Suprapubic skin (tissue), 4 donors: ENCODE results near the gene PKIB. TPM values are rescaled to one million over a fixed set of nuclear protein-coding genes. Genes with fewer than 3 reads are reported as not detected.

ENCODE experiments used
- DNase-seq, 2 donors: peaks; one replicate each; pipeline ENCODE4 v3.0.0-alpha.2; 2019; ENCODE audit warnings: low spot score in 2 of 2
- H3K27ac ChIP-seq: fragments of 200-600 bp; sonication (generic); one replicate; pipeline ENCODE4 v1.5.1; 2019
- H3K27me3 ChIP-seq: fragments of 200-600 bp; sonication (generic); one replicate; pipeline ENCODE4 v1.5.1; 2019
- H3K36me3 ChIP-seq: fragments of 200-600 bp; sonication (generic); one replicate; pipeline ENCODE4 v1.5.1; 2019
- H3K4me1 ChIP-seq: fragments of 200-600 bp; sonication (generic); one replicate; pipeline ENCODE4 v1.5.1; 2019
- H3K4me3 ChIP-seq: fragments of 200-600 bp; sonication (generic); one replicate; pipeline ENCODE4 v1.5.1; 2019; ENCODE audit warnings: mild to moderate bottlenecking
- H3K9me3 ChIP-seq: fragments of 200-600 bp; sonication (generic); one replicate; pipeline ENCODE4 v1.5.1; 2019
- CTCF ChIP-seq, 2 donors: fragments of 200-600 bp in 1 of 2; fragments of 450-650 bp in 1 of 2; sonication (generic) in 1 of 2; IDR thresholded peaks; one replicate each; pipeline ENCODE4 v1.5.1; 2016 to 2019; ENCODE audit warnings: antibody characterized with exemption in 2 of 2, mild to moderate bottlenecking in 1 of 2, moderate library complexity in 1 of 2
- EP300 ChIP-seq: sonication (generic); formaldehyde crosslinking; IDR thresholded peaks from one replicate; pipeline ENCODE4 v1.6.1; 2017; ENCODE audit warnings: antibody characterized with exemption
- POLR2A ChIP-seq, 2 donors: fragments of 450-650 bp; IDR thresholded peaks; one replicate each; pipeline ENCODE4 v1.6.1; 2017; ENCODE audit warnings: antibody characterized with exemption in 2 of 2, mild to moderate bottlenecking in 2 of 2, moderate library complexity in 2 of 2
- POLR2AphosphoS5 ChIP-seq, 3 donors: sonication (generic); formaldehyde crosslinking; IDR thresholded peaks; one replicate each; pipeline ENCODE4 v1.6.1; 2017; ENCODE audit warnings: antibody characterized with exemption in 3 of 3
- WGBS: methylation state at CpG from one replicate; pipeline ENCODE4 v1.1.5; 2018; 5-methylcytosine and 5-hydroxymethylcytosine counted together
- total RNA-seq, 4 donors: library from RNA; depleted of rRNA; stranded (reverse); fragments of >200 nt; gene quantifications; one replicate each; pipeline ENCODE4 v1.1.0, GENCODE V29; 2016

Gene PKIB
- 10 to 100 TPM in 1 of 4 donors, 1 to 10 TPM in 3; 6.4 to 12.0 (median 8.2) TPM for total RNA-seq

- H3K27ac ChIP-seq = no peak within 1 kb of the TSS
- no peaks in the 10 kb centered on the region for H3K27me3 ChIP-seq
- no peak for TF ChIP-seq POLR2A (IDR thresholded peaks at IDR 0.05)
- peak in 1 of 2 donors; percentile 43 for TF ChIP-seq CTCF (IDR thresholded peaks at IDR 0.05)
- H3K9me3 ChIP-seq = no peaks in the 10 kb centered on the region
- peaks cover 20% of the 10 kb centered on the region for H3K4me1 ChIP-seq
- DNase-seq = peak in 1 of 2 donors; percentile 78
- H3K36me3 ChIP-seq = no peaks in the 10 kb centered on the region
- peak within 1 kb of the TSS; percentile 53 for H3K4me3 ChIP-seq
- under 1% methylated on average over 35 of the region's 66 CpGs for WGBS
Observed at GRCh38 chr6:122609881-122610689, at the start of gene PKIB. TSS of gene PKIB (plus strand) at chr6:122610405. CDS start at chr6:122717795, 107,390 bp downstream.

- H3K36me3 ChIP-seq = no peaks in the 10 kb centered on the region
- no peaks in the 10 kb centered on the region for H3K4me1 ChIP-seq
- H3K27me3 ChIP-seq = no peaks in the 10 kb centered on the region
- WGBS = 78% methylated on average over 5 of the region's 8 CpGs
- no peak overlapping the region for H3K27ac ChIP-seq
- TF ChIP-seq POLR2AphosphoS5 (IDR thresholded peaks at IDR 0.05) = no peak
- no peak for TF ChIP-seq POLR2A (IDR thresholded peaks at IDR 0.05)
- TF ChIP-seq EP300 = no peak
- no peak for TF ChIP-seq CTCF (IDR thresholded peaks at IDR 0.05)
- peaks cover 13% of the 10 kb centered on the region for H3K9me3 ChIP-seq
- no peak overlapping the region for H3K4me3 ChIP-seq
- DNase-seq = no peak
Observed at GRCh38 chr6:122563364-122564052, 46.7 kb upstream of the PKIB start.

- Histone ChIP-seq H3K36me3 (no peaks in the 10 kb centered on the region), H3K4me3 (no peak overlapping the region), H3K4me1 (no peaks in the 10 kb centered on the region), H3K9me3 (peaks cover 13% of the 10 kb centered on the region), H3K27me3 (no peaks in the 10 kb centered on the region), H3K27ac (no peak overlapping the region)
- DNase-seq = no peak
- WGBS = 88% methylated on average over 3 of the region's 3 CpGs
- no peak for TF ChIP-seq CTCF (IDR thresholded peaks at IDR 0.05)
- TF ChIP-seq EP300 = no peak
- TF ChIP-seq POLR2A (IDR thresholded peaks at IDR 0.05) = no peak
- no peak for TF ChIP-seq POLR2AphosphoS5 (IDR thresholded peaks at IDR 0.05)
Observed at GRCh38 chr6:122564230-122564629, 46.0 kb upstream of the PKIB start.

GRCh38 chr6:122565708-122566107 is 44.5 kb upstream of the PKIB start:
- Histone ChIP-seq H3K4me1 (no peaks in the 10 kb centered on the region), H3K27ac (no peak overlapping the region), H3K4me3 (no peak overlapping the region), H3K36me3 (no peaks in the 10 kb centered on the region), H3K9me3 (peaks cover 13% of the 10 kb centered on the region), H3K27me3 (no peaks in the 10 kb centered on the region)
- DNase-seq = no peak
- TF ChIP-seq CTCF (IDR thresholded peaks at IDR 0.05) (no peak), EP300 (no peak), POLR2A (IDR thresholded peaks at IDR 0.05) (no peak), POLR2AphosphoS5 (IDR thresholded peaks at IDR 0.05) (no peak)

GRCh38 chr6:122567034-122567433 is 43.2 kb upstream of the PKIB start:
- Histone ChIP-seq H3K9me3 (peaks cover 10% of the 10 kb centered on the region), H3K4me3 (no peak overlapping the region), H3K36me3 (no peaks in the 10 kb centered on the region), H3K4me1 (no peaks in the 10 kb centered on the region), H3K27me3 (no peaks in the 10 kb centered on the region), H3K27ac (no peak overlapping the region)
- WGBS = 81% methylated on average over 1 of the region's 1 CpG
- no peak for DNase-seq
- TF ChIP-seq POLR2AphosphoS5 (IDR thresholded peaks at IDR 0.05) = no peak
- TF ChIP-seq CTCF (IDR thresholded peaks at IDR 0.05) = no peak
- TF ChIP-seq EP300 = no peak
- no peak for TF ChIP-seq POLR2A (IDR thresholded peaks at IDR 0.05)
